WTC11 (cell line): ENCODE data around the gene AP1G1. TPM values are rescaled to one million over a fixed set of nuclear protein-coding genes. Genes with fewer than 3 reads are reported as not detected.

Experiments used
- ATAC-seq: fragments of 200-7000 bp; cut with Tn5 transposase; 2 replicates; pipeline ENCODE4 v1.10.0; 2021; ENCODE audit warnings: mild to moderate bottlenecking, moderate library complexity
- CTCF ChIA-PET: fragments of 300-600 bp; sonication (Branson Sonifier 250); formaldehyde crosslinking; loops from one replicate; lab custom pipeline; 2021; ENCODE audit warnings: antibody characterized with exemption; lab: Charles Lee
- POLR2A ChIA-PET: fragments of 350-600 bp; sonication (Branson Sonifier 250); formaldehyde crosslinking; loops from one replicate; lab custom pipeline; 2021; ENCODE audit warnings: antibody characterized with exemption; lab: Charles Lee
- DNase-seq: peaks from one replicate; pipeline ENCODE4 v3.0.0; 2021; ENCODE audit warnings: low spot score
- H3K27ac Mint-ChIP-seq: 2 replicates; pipeline ENCODE4 v1.8.0; 2021; ENCODE audit warnings: mixed read lengths
- H3K27me3 Mint-ChIP-seq: 2 replicates; pipeline ENCODE4 v1.8.0; 2021; ENCODE audit warnings: low read depth, mild to moderate bottlenecking, moderate library complexity, mixed read lengths
- H3K36me3 Mint-ChIP-seq: 2 replicates; pipeline ENCODE4 v1.8.0; 2021; ENCODE audit warnings: mixed read lengths
- H3K4me1 Mint-ChIP-seq: 2 replicates; pipeline ENCODE4 v1.8.0; 2022; ENCODE audit warnings: mixed read lengths
- H3K4me3 Mint-ChIP-seq: 2 replicates; pipeline ENCODE4 v1.8.0; 2021; ENCODE audit warnings: mild to moderate bottlenecking, moderate library complexity, mixed read lengths
- H3K9me3 Mint-ChIP-seq: 2 replicates; pipeline ENCODE4 v1.8.0; 2021; ENCODE audit warnings: mixed read lengths
- ELF4 ChIP-seq: sonication (generic); formaldehyde crosslinking; IDR thresholded peaks from 2 replicates; pipeline ENCODE4 v1.8.1; 2022; ENCODE audit warnings: low read depth, mild to moderate bottlenecking, moderate library complexity, missing genetic modification reagents
- GABPB1 ChIP-seq: sonication (generic); formaldehyde crosslinking; IDR thresholded peaks from 2 replicates; pipeline ENCODE4 v1.8.1; 2023; ENCODE audit warnings: mild to moderate bottlenecking, missing genetic modification reagents
- GRHL2 ChIP-seq: fragments of 250-450 bp; sonication (Bioruptor Pico); IDR thresholded peaks from 2 replicates; pipeline ENCODE4 v1.8.0; 2022; ENCODE audit warnings: mild to moderate bottlenecking, moderate library complexity; ENCODE audit not compliant: insufficient replicate concordance, severe bottlenecking
- HMGA2 ChIP-seq: fragments of 250-450 bp; sonication (Bioruptor Pico); IDR thresholded peaks from 2 replicates; pipeline ENCODE4 v1.4.0; 2021; ENCODE audit warnings: mild to moderate bottlenecking, moderate library complexity
- JUN ChIP-seq: sonication (generic); formaldehyde crosslinking; IDR thresholded peaks from 2 replicates; pipeline ENCODE4 v1.8.0; 2023; ENCODE audit warnings: mild to moderate bottlenecking, missing genetic modification reagents
- NR3C1 ChIP-seq: sonication (generic); formaldehyde crosslinking; conservative IDR thresholded peaks from 2 replicates; pipeline ENCODE4 v1.8.1; 2023; ENCODE audit warnings: low read depth, mild to moderate bottlenecking, missing genetic modification reagents
- PRDM15 ChIP-seq: sonication (generic); formaldehyde crosslinking; IDR thresholded peaks from 2 replicates; pipeline ENCODE4 v1.8.0; 2022; ENCODE audit warnings: missing genetic modification reagents
- RELA ChIP-seq: sonication (generic); formaldehyde crosslinking; IDR thresholded peaks from 2 replicates; pipeline ENCODE4 v1.8.1; 2022; ENCODE audit warnings: missing genetic modification reagents, mild to moderate bottlenecking, borderline replicate concordance
- TEAD1 ChIP-seq: sonication (generic); formaldehyde crosslinking; IDR thresholded peaks from 2 replicates; pipeline ENCODE4 v1.8.0; 2022; ENCODE audit warnings: mild to moderate bottlenecking, missing genetic modification reagents
- USF1 ChIP-seq: sonication (generic); formaldehyde crosslinking; IDR thresholded peaks from 2 replicates; pipeline ENCODE4 v1.8.0; 2022; ENCODE audit warnings: mild to moderate bottlenecking, missing genetic modification reagents
- USF2 ChIP-seq: sonication (generic); formaldehyde crosslinking; IDR thresholded peaks from 2 replicates; pipeline ENCODE4 v1.8.1; 2023; ENCODE audit warnings: mild to moderate bottlenecking, missing genetic modification reagents, moderate library complexity
- ZNF121 ChIP-seq: sonication (generic); formaldehyde crosslinking; IDR thresholded peaks from 2 replicates; pipeline ENCODE4 v1.8.0; 2023; ENCODE audit warnings: missing genetic modification reagents
- ZNF317 ChIP-seq: sonication (generic); formaldehyde crosslinking; IDR thresholded peaks from 2 replicates; pipeline ENCODE4 v1.8.1; 2023; ENCODE audit warnings: low read depth, mild to moderate bottlenecking, moderate library complexity, missing genetic modification reagents, borderline replicate concordance
- ZSCAN18 ChIP-seq: fragments of 250-450 bp; sonication (Bioruptor Pico); IDR thresholded peaks from 2 replicates; pipeline ENCODE4 v2.1.2; 2022; ENCODE audit warnings: mild to moderate bottlenecking, moderate library complexity
- total RNA-seq: library from RNA; stranded (reverse); gene quantifications from 3 replicates; pipeline ENCODE4 v1.2.3, GENCODE V29; 2021
- TF ChIP-seq, protein P1 (sequence below): sonication (generic); formaldehyde crosslinking; IDR thresholded peaks from 2 replicates; pipeline ENCODE4 v1.8.1; 2023; ENCODE audit warnings: mild to moderate bottlenecking, missing genetic modification reagents, borderline replicate concordance
- TF ChIP-seq, protein P2 (sequence below): fragments of 250-450 bp; sonication (Bioruptor Pico); IDR thresholded peaks from 2 replicates; pipeline ENCODE4 v1.9.0; 2021; ENCODE audit warnings: mild to moderate bottlenecking
- TF ChIP-seq, protein P3 (sequence below): sonication (generic); formaldehyde crosslinking; IDR thresholded peaks from 2 replicates; pipeline ENCODE4 v1.8.0; 2023; ENCODE audit warnings: missing genetic modification reagents
- TF ChIP-seq, protein P4 (sequence below): sonication (generic); formaldehyde crosslinking; conservative IDR thresholded peaks from 2 replicates; pipeline ENCODE4 v1.8.1; 2022; ENCODE audit warnings: mild to moderate bottlenecking, missing genetic modification reagents

The AP1G1 gene
- total RNA-seq, 1 experiment from 2014 or later: 72.4 TPM

- TF ChIP-seq, protein P1, sequence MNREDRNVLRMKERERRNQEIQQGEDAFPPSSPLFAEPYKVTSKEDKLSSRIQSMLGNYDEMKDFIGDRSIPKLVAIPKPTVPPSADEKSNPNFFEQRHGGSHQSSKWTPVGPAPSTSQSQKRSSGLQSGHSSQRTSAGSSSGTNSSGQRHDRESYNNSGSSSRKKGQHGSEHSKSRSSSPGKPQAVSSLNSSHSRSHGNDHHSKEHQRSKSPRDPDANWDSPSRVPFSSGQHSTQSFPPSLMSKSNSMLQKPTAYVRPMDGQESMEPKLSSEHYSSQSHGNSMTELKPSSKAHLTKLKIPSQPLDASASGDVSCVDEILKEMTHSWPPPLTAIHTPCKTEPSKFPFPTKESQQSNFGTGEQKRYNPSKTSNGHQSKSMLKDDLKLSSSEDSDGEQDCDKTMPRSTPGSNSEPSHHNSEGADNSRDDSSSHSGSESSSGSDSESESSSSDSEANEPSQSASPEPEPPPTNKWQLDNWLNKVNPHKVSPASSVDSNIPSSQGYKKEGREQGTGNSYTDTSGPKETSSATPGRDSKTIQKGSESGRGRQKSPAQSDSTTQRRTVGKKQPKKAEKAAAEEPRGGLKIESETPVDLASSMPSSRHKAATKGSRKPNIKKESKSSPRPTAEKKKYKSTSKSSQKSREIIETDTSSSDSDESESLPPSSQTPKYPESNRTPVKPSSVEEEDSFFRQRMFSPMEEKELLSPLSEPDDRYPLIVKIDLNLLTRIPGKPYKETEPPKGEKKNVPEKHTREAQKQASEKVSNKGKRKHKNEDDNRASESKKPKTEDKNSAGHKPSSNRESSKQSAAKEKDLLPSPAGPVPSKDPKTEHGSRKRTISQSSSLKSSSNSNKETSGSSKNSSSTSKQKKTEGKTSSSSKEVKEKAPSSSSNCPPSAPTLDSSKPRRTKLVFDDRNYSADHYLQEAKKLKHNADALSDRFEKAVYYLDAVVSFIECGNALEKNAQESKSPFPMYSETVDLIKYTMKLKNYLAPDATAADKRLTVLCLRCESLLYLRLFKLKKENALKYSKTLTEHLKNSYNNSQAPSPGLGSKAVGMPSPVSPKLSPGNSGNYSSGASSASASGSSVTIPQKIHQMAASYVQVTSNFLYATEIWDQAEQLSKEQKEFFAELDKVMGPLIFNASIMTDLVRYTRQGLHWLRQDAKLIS: no peak
- TF ChIP-seq HMGA2 (CRISPR knock-in tag) (no peak), JUN (CRISPR knock-in tag) (no peak), NR3C1 (CRISPR knock-in tag) (no peak), ZNF121 (CRISPR knock-in tag) (no peak)
- TF ChIP-seq, protein P2, sequence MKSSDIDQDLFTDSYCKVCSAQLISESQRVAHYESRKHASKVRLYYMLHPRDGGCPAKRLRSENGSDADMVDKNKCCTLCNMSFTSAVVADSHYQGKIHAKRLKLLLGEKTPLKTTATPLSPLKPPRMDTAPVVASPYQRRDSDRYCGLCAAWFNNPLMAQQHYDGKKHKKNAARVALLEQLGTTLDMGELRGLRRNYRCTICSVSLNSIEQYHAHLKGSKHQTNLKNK (CRISPR knock-in tag): no peak
Measured at GRCh38 chr16:71775949-71776348, 32.7 kb downstream of the AP1G1 start (continued).

DNA sequence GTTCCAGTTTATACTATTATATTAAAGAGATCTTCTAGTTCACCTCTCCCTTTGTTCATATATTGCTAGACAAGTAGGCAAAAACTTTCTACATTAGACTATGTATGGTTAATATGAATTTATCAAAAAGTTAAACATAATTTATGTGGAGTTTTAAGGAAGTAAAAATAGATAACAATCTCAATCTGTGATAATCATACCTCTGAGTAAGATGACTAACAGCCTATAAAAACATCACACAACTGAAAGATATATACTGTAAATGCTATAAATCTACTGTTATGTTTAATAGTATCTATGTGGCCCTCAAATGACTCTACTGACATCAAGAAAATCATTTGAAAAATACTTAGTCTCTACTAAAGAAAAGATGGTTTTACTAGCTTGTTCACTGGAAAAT, 37.1 kb downstream of the AP1G1 start:
- Mint-ChIP-seq H3K9me3 (no peaks in the 10 kb centered on the region), H3K4me1 (no peaks in the 10 kb centered on the region), H3K27ac (no peak overlapping the region), H3K36me3 (peaks cover 19% of the 10 kb centered on the region), H3K27me3 (no peaks in the 10 kb centered on the region), H3K4me3 (no peak overlapping the region)
- no peak for DNase-seq
- TF ChIP-seq ZSCAN18 (CRISPR knock-in tag) (no peak), NR3C1 (CRISPR knock-in tag) (no peak), ELF4 (CRISPR knock-in tag) (no peak), GRHL2 (no peak), TEAD1 (no peak), RELA (CRISPR knock-in tag) (no peak), PRDM15 (no peak), GABPB1 (no peak), ZNF317 (CRISPR knock-in tag) (no peak), USF2 (CRISPR knock-in tag) (no peak), USF1 (CRISPR knock-in tag) (no peak)
- TF ChIP-seq, protein P3, sequence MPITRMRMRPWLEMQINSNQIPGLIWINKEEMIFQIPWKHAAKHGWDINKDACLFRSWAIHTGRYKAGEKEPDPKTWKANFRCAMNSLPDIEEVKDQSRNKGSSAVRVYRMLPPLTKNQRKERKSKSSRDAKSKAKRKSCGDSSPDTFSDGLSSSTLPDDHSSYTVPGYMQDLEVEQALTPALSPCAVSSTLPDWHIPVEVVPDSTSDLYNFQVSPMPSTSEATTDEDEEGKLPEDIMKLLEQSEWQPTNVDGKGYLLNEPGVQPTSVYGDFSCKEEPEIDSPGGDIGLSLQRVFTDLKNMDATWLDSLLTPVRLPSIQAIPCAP (CRISPR knock-in tag): no peak
- TF ChIP-seq, protein P4, sequence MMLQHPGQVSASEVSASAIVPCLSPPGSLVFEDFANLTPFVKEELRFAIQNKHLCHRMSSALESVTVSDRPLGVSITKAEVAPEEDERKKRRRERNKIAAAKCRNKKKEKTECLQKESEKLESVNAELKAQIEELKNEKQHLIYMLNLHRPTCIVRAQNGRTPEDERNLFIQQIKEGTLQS (CRISPR knock-in tag): no peak
- POLR2A ChIA-PET: no interaction called here
- CTCF ChIA-PET: no interaction called here
- no peak for ATAC-seq
